Gastroesophageal sphincter (tissue), 4 donors: ENCODE results near the gene TTC33. TPM values are rescaled to one million over a fixed set of nuclear protein-coding genes. Genes with fewer than 3 reads are reported as not detected.

Source experiments
- ATAC-seq: fragments of 150-250 bp; one replicate; pipeline ENCODE4 v1.9.1; 2016; ENCODE audit warnings: mild to moderate bottlenecking, moderate library complexity
- H3K27ac ChIP-seq, 4 donors: fragments of 200-600 bp; sonication (generic) in 3 of 4; 1 replicate in 3 of 4; 2 replicates in 1 of 4; pipeline ENCODE4 v1.5.1; 2016 to 2019
- H3K27me3 ChIP-seq: fragments of 200-600 bp; sonication (generic); one replicate; pipeline ENCODE4 v1.5.1; 2019
- H3K36me3 ChIP-seq, 2 donors: fragments of 200-600 bp; sonication (generic); one replicate each; pipeline ENCODE4 v1.5.1; 2019; ENCODE audit warnings: control low read depth in 1 of 2
- H3K4me1 ChIP-seq, 3 donors: fragments of 200-600 bp; sonication (generic); 1 replicate in 2 of 3; 2 replicates in 1 of 3; pipeline ENCODE4 v1.5.1; 2016 to 2019; ENCODE audit warnings: control low read depth in 2 of 3
- H3K4me3 ChIP-seq, 2 donors: fragments of 200-600 bp; sonication (generic); one replicate each; pipeline ENCODE4 v1.5.1; 2019; ENCODE audit warnings: mild to moderate bottlenecking in 1 of 2, moderate library complexity in 1 of 2
- H3K9me3 ChIP-seq, 3 donors: fragments of 200-600 bp; sonication (generic); one replicate each; pipeline ENCODE4 v1.5.1; 2017 to 2019; ENCODE audit warnings: control low read depth in 2 of 3
- EP300 ChIP-seq: sonication (generic); formaldehyde crosslinking; IDR thresholded peaks from one replicate; pipeline ENCODE4 v1.6.1; 2017; ENCODE audit warnings: antibody characterized with exemption, mild to moderate bottlenecking
- POLR2A ChIP-seq, 2 donors: fragments of 450-650 bp; IDR thresholded peaks; one replicate each; pipeline ENCODE4 v1.6.1; 2017; ENCODE audit warnings: antibody characterized with exemption in 2 of 2, mild to moderate bottlenecking in 2 of 2, moderate library complexity in 1 of 2
- POLR2AphosphoS5 ChIP-seq: sonication (generic); formaldehyde crosslinking; IDR thresholded peaks from one replicate; pipeline ENCODE4 v1.6.1; 2017; ENCODE audit warnings: antibody characterized with exemption
- WGBS, 2 donors: methylation state at CpG; one replicate each; pipeline ENCODE4 v1.1.5; 2018; ENCODE audit warnings: low coverage in 1 of 2; 5-methylcytosine and 5-hydroxymethylcytosine counted together
- total RNA-seq, 4 donors: library from RNA; depleted of rRNA; stranded (reverse); fragments of >200 nt; gene quantifications; one replicate each; pipeline ENCODE4 v1.1.0, GENCODE V29; 2016
- TF ChIP-seq, protein P1 (sequence below), 4 experiments: fragments of 200-600 bp in 2 of 4; fragments of 450-650 bp in 2 of 4; sonication (generic) in 1 of 4; IDR thresholded peaks; one replicate each; pipeline ENCODE4 v1.5.1; 2017 to 2019; ENCODE audit warnings: antibody characterized with exemption in 4 of 4, mild to moderate bottlenecking in 2 of 4, moderate library complexity in 2 of 4

TTC33 gene
- total RNA-seq, 4 donors from 2014 or later = 23.2 to 27.7 (median 25.8) TPM

DNA sequence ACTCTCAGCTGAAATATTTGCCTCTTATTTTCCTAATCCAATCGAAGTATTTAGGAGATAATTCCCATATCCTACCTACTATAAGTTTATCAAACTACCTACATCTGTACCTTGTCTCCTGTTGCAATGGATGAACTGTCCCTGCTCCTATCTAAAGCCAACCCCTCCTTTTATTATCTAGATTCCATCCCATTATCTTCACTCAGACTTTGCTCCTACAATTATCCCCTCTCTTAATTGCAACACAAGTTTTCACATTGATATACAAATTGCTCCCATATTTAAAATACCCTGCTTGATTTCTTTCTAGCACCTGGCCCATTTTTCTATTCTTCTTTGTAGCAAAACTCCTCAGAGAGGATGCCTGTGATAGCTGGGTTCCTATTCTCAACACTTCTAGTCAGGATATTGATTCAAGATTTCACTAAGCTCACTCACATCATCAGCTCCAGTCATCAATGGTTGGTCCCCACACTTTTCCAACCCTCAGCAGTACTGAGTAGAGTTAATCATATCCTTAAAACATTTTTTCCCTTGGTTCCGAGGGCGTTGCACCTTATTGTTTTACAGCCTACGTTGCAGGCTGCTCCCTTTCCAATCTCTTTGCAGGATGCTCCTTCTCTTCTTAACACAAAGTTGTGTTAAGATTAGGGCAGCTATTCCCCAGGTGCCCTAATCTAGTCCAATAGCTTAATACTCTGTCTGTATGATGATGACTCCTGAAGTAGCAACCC is 253.9 kb downstream of the TTC33 start:
- no peak overlapping the region for H3K27ac ChIP-seq
- no peaks in the 10 kb centered on the region for H3K9me3 ChIP-seq
- 85 to 93% methylated on average over 3 to 4 of the region's 4 CpGs for WGBS, 2 donors
- TF ChIP-seq POLR2AphosphoS5 (no peak), EP300 (no peak), POLR2A (IDR thresholded peaks at IDR 0.05) (no peak)
- TF ChIP-seq, protein P1, sequence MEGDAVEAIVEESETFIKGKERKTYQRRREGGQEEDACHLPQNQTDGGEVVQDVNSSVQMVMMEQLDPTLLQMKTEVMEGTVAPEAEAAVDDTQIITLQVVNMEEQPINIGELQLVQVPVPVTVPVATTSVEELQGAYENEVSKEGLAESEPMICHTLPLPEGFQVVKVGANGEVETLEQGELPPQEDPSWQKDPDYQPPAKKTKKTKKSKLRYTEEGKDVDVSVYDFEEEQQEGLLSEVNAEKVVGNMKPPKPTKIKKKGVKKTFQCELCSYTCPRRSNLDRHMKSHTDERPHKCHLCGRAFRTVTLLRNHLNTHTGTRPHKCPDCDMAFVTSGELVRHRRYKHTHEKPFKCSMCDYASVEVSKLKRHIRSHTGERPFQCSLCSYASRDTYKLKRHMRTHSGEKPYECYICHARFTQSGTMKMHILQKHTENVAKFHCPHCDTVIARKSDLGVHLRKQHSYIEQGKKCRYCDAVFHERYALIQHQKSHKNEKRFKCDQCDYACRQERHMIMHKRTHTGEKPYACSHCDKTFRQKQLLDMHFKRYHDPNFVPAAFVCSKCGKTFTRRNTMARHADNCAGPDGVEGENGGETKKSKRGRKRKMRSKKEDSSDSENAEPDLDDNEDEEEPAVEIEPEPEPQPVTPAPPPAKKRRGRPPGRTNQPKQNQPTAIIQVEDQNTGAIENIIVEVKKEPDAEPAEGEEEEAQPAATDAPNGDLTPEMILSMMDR (IDR thresholded peaks at IDR 0.05) = no peak
- H3K4me1 ChIP-seq = no peaks in the 10 kb centered on the region
- H3K4me3 ChIP-seq = no peak overlapping the region
- H3K36me3 ChIP-seq = no peaks in the 10 kb centered on the region
- no peaks in the 10 kb centered on the region for H3K27me3 ChIP-seq
- ATAC-seq = no peak

DNA sequence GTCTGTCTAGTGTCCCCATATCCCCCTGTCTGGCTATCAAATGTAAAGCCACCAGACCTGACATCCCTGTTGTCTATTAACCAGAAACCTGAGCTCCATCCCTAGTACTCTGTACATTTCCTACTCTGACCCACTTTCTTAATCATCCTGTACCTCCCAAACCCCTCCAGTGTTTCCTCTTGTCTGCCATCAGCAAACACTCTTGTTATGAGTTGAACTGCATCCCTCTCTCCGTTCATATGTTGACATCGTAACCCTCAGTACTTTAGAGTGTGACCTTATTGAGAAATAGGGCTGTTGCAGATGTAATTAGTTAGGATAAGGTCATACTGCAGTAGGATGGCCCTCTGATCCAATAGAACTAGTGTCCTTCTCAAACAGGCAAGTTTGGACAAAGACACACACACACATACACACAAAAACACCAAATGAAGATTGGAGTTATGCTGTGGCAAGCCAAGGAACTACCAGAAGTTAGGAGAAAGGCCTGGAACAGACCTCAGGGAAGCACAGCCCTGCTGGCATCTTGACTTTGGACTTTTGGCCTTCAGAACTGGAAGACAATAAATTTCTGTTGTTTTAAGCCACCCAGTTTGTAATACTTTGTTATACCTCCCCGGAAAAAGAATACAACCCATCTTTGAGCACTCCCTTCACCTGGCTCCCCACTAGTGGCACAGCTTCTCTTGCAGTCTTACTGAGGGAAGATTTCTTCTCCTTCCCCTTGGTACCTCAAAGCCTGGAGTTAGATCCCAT is 256.1 kb downstream of the TTC33 start:
- WGBS, 2 donors = 69% methylated on average over 3 of the region's 3 CpGs; no CpG with 5 or more reads in 1 of the 2 donors
- no peaks in the 10 kb centered on the region for H3K4me1 ChIP-seq
- no peak overlapping the region for H3K27ac ChIP-seq
- no peak overlapping the region for H3K4me3 ChIP-seq
- H3K36me3 ChIP-seq = no peaks in the 10 kb centered on the region
- TF ChIP-seq, protein P1 (IDR thresholded peaks at IDR 0.05) = no peak
- TF ChIP-seq EP300 (no peak), POLR2A (IDR thresholded peaks at IDR 0.05) (no peak), POLR2AphosphoS5 (no peak)
- no peaks in the 10 kb centered on the region for H3K27me3 ChIP-seq
- ATAC-seq = no peak
- no peaks in the 10 kb centered on the region for H3K9me3 ChIP-seq

DNA sequence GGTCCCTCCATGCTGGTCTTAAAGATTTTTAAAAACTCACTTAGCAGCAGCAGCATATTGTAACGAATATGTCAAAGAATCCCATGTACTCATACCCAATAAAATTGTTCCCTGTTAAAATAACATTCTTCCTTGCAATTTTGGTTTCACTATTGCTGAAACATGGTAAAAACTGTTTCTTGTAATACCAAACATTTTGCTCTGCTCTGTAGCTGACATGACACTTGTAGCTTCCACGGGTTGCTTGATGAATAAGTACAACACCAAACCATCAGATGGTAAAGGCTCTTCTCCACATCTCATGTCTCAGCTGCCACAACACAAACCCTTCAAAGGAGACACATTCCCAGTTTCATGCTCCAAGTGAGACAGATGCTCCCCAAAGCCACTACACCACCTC is 256.8 kb downstream of the TTC33 start:
- TF ChIP-seq EP300 (no peak), POLR2AphosphoS5 (no peak)
- TF ChIP-seq, protein P1 (IDR thresholded peaks at IDR 0.05) = no peak
- Histone ChIP-seq H3K27ac (no peak overlapping the region), H3K36me3 (no peaks in the 10 kb centered on the region), H3K4me1 (no peaks in the 10 kb centered on the region), H3K9me3 (no peaks in the 10 kb centered on the region), H3K4me3 (no peak overlapping the region), H3K27me3 (no peaks in the 10 kb centered on the region)
- WGBS, 2 donors = 36 to 71% methylated on average over 1 to 2 of the region's 2 CpGs
- no peak for ATAC-seq

DNA sequence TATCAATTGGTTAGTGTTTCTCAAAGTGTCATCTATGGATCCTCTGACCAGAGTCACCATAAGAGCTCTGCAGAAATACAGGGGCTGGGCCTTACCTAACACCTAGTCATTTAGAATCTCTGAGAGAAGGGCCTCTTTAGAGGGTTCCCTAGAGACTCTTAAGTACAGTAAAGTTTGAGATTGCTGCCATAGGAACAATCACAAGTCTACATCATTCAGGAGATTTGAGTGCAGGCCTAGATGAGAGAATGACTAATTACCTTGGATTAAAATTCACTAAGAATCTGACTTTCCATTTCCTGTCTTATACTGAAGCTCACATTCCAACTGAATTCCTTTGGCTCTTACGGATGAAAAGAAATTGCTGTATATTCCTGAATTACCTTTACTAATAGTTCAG is 258.2 kb downstream of the TTC33 start:
- ATAC-seq = no peak
- Histone ChIP-seq H3K36me3 (no peaks in the 10 kb centered on the region), H3K9me3 (no peaks in the 10 kb centered on the region), H3K27me3 (no peaks in the 10 kb centered on the region), H3K4me3 (no peak overlapping the region), H3K27ac (no peak overlapping the region), H3K4me1 (no peaks in the 10 kb centered on the region)
- no peak for TF ChIP-seq POLR2A (IDR thresholded peaks at IDR 0.05)
- WGBS, 2 donors = 20 to 45% methylated on average over 1 of the region's 1 CpG

DNA sequence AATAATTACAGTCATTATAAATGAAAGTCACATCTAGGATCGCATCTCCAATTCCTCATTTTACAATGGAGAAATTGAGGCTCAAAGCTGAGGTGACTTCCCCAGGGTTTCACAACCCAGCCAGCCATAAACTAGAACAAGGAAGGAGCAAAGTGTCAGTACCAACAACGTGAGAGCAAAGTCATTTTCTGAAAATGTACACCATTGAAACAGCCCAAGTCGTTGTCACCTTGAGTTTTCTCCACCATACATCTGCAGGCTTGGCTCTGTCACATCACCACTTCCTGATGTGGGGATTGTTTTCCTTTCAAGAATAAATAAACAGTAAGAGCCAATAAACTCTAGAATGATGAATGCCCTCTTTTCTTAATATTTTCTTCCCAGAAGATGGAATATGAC is 260.5 kb downstream of the TTC33 start:
- no peak overlapping the region for H3K4me3 ChIP-seq
- no peak for ATAC-seq
- WGBS, 2 donors = 34 to 38% methylated on average over 2 to 3 of the region's 3 CpGs

More for the DNA sequence above, 260.5 kb downstream of the TTC33 start:
- Histone ChIP-seq H3K27ac (no peak overlapping the region), H3K4me1 (no peaks in the 10 kb centered on the region), H3K9me3 (no peaks in the 10 kb centered on the region), H3K36me3 (no peaks in the 10 kb centered on the region), H3K27me3 (no peaks in the 10 kb centered on the region)
- TF ChIP-seq EP300 (no peak), POLR2AphosphoS5 (no peak), POLR2A (IDR thresholded peaks at IDR 0.05) (no peak)
- TF ChIP-seq, protein P1 (IDR thresholded peaks at IDR 0.05) = no peak
